ENCODE results near the gene ULK4.

DNA sequence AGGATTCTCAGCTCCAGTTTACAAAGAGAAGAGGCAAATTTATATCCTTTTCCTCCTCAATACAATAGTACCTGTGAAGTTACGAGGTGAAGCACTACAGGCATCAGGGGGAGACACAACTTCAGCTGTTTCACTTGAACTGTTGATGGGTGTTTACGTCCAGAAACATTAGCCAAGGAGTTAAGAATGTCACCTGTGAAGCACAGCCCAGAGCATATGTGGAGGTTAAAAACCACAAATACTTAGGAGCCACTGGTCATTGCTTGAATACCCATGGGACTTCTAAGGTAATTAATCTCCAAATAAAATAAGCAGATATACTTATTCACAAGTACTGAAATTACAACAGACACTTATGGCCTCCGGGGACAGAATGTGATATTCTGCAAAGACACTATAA lies 246.5 kb downstream of the ULK4 start:
- TF ChIP-seq, protein P1, sequence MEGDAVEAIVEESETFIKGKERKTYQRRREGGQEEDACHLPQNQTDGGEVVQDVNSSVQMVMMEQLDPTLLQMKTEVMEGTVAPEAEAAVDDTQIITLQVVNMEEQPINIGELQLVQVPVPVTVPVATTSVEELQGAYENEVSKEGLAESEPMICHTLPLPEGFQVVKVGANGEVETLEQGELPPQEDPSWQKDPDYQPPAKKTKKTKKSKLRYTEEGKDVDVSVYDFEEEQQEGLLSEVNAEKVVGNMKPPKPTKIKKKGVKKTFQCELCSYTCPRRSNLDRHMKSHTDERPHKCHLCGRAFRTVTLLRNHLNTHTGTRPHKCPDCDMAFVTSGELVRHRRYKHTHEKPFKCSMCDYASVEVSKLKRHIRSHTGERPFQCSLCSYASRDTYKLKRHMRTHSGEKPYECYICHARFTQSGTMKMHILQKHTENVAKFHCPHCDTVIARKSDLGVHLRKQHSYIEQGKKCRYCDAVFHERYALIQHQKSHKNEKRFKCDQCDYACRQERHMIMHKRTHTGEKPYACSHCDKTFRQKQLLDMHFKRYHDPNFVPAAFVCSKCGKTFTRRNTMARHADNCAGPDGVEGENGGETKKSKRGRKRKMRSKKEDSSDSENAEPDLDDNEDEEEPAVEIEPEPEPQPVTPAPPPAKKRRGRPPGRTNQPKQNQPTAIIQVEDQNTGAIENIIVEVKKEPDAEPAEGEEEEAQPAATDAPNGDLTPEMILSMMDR (conservative IDR thresholded peaks at IDR 0.05; ENCODE audit: low read depth, low read length), result no peak
- no peak for TF ChIP-seq CEBPB (IDR thresholded peaks at IDR 0.05; ENCODE audit: low read depth, low read length)
- TF ChIP-seq NFE2L2 (IDR thresholded peaks at IDR 0.05; ENCODE audit: low read depth, low read length), result no peak
- TF ChIP-seq MAZ (IDR thresholded peaks at IDR 0.05; ENCODE audit: borderline replicate concordance, low read depth, low read length), result no peak
- TF ChIP-seq SMC3 (IDR thresholded peaks at IDR 0.05; ENCODE audit: low read depth, low read length), result no peak
